Endodermal cell (in vitro differentiated cells): ENCODE measurements around the gene KRTAP9-9. TPM values are rescaled to one million over a fixed set of nuclear protein-coding genes. Genes with fewer than 3 reads are reported as not detected.

Experiments
- DNase-seq: peaks from one replicate; pipeline ENCODE4 v3.0.0-alpha.2; 2017
- H3K27ac ChIP-seq: 2 replicates; pipeline ENCODE4 v1.5.1; 2013; ENCODE audit warnings: mild to moderate bottlenecking, low read depth, low read length, moderate library complexity
- H3K27me3 ChIP-seq: 2 replicates; pipeline ENCODE4 v1.6.1; 2013; ENCODE audit warnings: mild to moderate bottlenecking, low read length, moderate library complexity; ENCODE audit not compliant: insufficient read depth, control insufficient read depth, poor library complexity, severe bottlenecking
- H3K36me3 ChIP-seq: 2 replicates; pipeline ENCODE4 v1.7.0; 2013; ENCODE audit warnings: mild to moderate bottlenecking, low read length, moderate library complexity; ENCODE audit not compliant: control insufficient read depth, insufficient read depth
- H3K4me1 ChIP-seq: one replicate; pipeline ENCODE4 v1.7.0; 2013; ENCODE audit warnings: low read length; ENCODE audit not compliant: control insufficient read depth, insufficient read depth
- H3K4me3 ChIP-seq: 2 replicates; pipeline ENCODE4 v1.5.1; 2013; ENCODE audit warnings: mild to moderate bottlenecking, low read length, moderate library complexity
- H3K9ac ChIP-seq: 2 replicates; pipeline ENCODE4 v1.6.1; 2013; ENCODE audit warnings: mild to moderate bottlenecking, low read length, moderate library complexity; ENCODE audit not compliant: poor library complexity, severe bottlenecking; ENCODE audit errors: extremely low read depth
- H3K9me3 ChIP-seq: 2 replicates; pipeline ENCODE4 v1.6.1; 2013; ENCODE audit warnings: mild to moderate bottlenecking, low read length, moderate library complexity; ENCODE audit not compliant: control insufficient read depth
- H3K27ac Mint-ChIP-seq: 2 replicates; pipeline ENCODE4 v1.8.0; 2020; ENCODE audit warnings: mixed read lengths
- H3K27me3 Mint-ChIP-seq: 2 replicates; pipeline ENCODE4 v1.8.0; 2021; ENCODE audit warnings: mild to moderate bottlenecking, mixed read lengths; ENCODE audit not compliant: insufficient read depth
- H3K36me3 Mint-ChIP-seq: 2 replicates; pipeline ENCODE4 v1.8.0; 2020; ENCODE audit warnings: low read depth, mixed read lengths
- H3K4me1 Mint-ChIP-seq: 2 replicates; pipeline ENCODE4 v1.8.0; 2020; ENCODE audit warnings: mixed read lengths
- H3K4me3 Mint-ChIP-seq: 2 replicates; pipeline ENCODE4 v1.8.0; 2020; ENCODE audit warnings: mild to moderate bottlenecking, moderate library complexity, mixed read lengths
- H3K9me3 Mint-ChIP-seq: 2 replicates; pipeline ENCODE4 v1.8.0; 2020; ENCODE audit warnings: mild to moderate bottlenecking, mixed read lengths
- WGBS, 2 experiments: methylation state at CpG; one replicate each; pipeline versions ENCODE4 v1.1.5 to v1.1.7; 2013; ENCODE audit warnings: missing lambda C conversion rate in 2 of 2, mixed read lengths in 1 of 2; ENCODE audit not compliant: insufficient coverage in 1 of 2, insufficient read length in 1 of 2; 5-methylcytosine and 5-hydroxymethylcytosine counted together
- total RNA-seq, 2 donors: library from RNA; stranded (reverse); fragmentation: NEBNext Ultra II Directional in 1 of 2; extraction: Animal tissue kit (Norgen Biotek cat#: 25700) in 1 of 2; gene quantifications; 2 replicates in 1 of 2; 3 replicates in 1 of 2; pipeline ENCODE4 v1.2.1, GENCODE V29; 2021
- TF ChIP-seq, protein P1 (sequence below): fragments of 200-600 bp; sonication (generic); conservative IDR thresholded peaks from 2 replicates; pipeline ENCODE4 v1.5.0; 2021; ENCODE audit warnings: antibody characterized with exemption, mild to moderate bottlenecking

The KRTAP9-9 gene
- total RNA-seq, 2 donors from 2014 or later: not detected

DNA sequence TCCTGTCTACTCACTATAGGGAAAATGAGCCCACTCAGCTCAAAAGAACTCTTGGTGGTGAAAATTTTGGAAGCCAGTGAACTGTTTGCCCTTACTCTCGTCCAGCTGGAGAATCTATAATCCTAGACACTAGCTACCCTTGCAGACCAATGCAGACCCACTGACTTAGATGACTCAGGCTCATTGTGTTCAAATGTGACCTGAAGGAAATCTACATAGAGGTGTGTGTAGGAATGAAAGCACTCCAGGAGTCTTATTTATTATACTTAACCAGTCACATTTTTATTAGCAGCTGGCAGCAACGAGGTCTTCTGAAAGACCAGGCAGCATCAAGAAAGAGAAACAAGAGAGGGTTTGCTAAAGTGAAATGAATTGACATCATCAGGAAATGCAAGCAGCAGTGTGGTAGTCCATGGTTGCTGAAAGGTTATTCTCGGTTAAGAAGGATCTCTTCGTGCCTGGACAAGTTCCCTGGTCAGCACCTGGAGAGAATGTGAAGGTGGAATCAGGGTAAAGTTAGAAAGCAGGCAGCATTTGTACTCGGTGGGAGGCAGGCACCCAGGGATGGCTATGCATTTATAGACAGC, 46.1 kb downstream of the KRTAP9-9 start:
- TF ChIP-seq, protein P1, sequence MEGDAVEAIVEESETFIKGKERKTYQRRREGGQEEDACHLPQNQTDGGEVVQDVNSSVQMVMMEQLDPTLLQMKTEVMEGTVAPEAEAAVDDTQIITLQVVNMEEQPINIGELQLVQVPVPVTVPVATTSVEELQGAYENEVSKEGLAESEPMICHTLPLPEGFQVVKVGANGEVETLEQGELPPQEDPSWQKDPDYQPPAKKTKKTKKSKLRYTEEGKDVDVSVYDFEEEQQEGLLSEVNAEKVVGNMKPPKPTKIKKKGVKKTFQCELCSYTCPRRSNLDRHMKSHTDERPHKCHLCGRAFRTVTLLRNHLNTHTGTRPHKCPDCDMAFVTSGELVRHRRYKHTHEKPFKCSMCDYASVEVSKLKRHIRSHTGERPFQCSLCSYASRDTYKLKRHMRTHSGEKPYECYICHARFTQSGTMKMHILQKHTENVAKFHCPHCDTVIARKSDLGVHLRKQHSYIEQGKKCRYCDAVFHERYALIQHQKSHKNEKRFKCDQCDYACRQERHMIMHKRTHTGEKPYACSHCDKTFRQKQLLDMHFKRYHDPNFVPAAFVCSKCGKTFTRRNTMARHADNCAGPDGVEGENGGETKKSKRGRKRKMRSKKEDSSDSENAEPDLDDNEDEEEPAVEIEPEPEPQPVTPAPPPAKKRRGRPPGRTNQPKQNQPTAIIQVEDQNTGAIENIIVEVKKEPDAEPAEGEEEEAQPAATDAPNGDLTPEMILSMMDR: no peak
- 81 to 86% methylated on average over 5 of the region's 5 CpGs for WGBS, 2 experiments
- H3K4me1 ChIP-seq: no peaks in the 10 kb centered on the region
- no peaks in the 10 kb centered on the region for H3K36me3 Mint-ChIP-seq
- no peaks in the 10 kb centered on the region for H3K9me3 Mint-ChIP-seq
- no peak overlapping the region for H3K9ac ChIP-seq
- H3K36me3 ChIP-seq: no peaks in the 10 kb centered on the region
- H3K27ac ChIP-seq: no peak overlapping the region
- H3K27me3 ChIP-seq: no peaks in the 10 kb centered on the region
- no peaks in the 10 kb centered on the region for H3K9me3 ChIP-seq
- no peaks in the 10 kb centered on the region for H3K4me1 Mint-ChIP-seq
- H3K4me3 ChIP-seq: no peak overlapping the region
- no peak overlapping the region for H3K27ac Mint-ChIP-seq
- no peak for DNase-seq
- no peaks in the 10 kb centered on the region for H3K27me3 Mint-ChIP-seq
- no peak overlapping the region for H3K4me3 Mint-ChIP-seq

DNA sequence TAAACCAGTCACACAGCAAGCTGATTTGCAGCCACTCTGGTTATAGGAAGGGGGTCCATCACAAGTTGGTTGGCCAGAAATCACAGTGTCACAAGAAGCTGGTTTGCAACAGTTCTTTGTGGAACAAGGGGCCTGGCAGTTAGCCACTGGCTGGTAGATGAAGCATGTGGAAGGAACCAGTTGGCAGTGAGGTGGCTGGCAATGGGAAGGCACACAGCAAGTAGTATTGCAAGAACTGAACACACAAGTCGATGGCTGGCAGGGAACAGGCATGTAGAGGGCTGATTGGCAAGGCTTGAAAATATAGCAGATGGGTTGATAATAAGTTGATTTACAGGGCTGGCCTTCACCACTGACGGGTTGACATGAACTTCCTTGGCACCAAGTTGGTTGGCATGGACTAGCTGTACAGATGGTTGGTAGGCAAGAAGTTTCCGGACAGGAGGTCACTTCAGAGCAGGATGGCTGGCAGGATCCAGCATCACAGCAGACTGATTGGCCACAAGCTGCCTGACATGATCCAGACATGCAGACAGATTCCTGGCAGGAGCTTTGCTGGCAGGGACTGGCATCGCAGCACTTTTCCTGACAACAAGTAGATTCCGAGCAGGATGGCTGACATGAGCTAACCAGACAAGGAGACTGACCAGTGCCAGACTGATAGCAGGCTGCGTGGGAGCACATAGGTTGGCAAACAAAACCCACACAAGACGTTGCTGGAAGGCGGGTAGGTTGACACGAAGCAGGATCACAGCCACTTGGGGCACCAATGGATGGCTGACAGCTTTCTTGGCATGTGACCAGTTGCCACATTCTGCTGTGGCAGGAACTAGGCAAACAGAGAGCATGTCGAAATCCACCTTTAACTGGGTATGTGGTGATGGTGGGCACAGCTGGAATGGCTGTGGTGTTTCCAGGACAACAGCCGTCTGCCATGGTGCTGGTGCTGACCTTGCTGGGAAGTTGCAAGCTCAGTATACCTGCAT, 47.0 kb downstream of the KRTAP9-9 start, which contains the start of gene KRTAP29-1:
TSS of gene KRTAP29-1 (minus strand) at position 936 of the 986 bp plus-strand sequence. CDS start at position 936, 0 bp downstream.
- Histone ChIP-seq H3K36me3 (no peaks in the 10 kb centered on the region), H3K27ac (no peak within 1 kb of the TSS), H3K9me3 (no peaks in the 10 kb centered on the region), H3K4me1 (no peaks in the 10 kb centered on the region), H3K27me3 (no peaks in the 10 kb centered on the region), H3K9ac (no peak within 1 kb of the TSS), H3K4me3 (no peak within 1 kb of the TSS)
- no peaks in the 10 kb centered on the region for H3K4me1 Mint-ChIP-seq
- no peak within 1 kb of the TSS for H3K27ac Mint-ChIP-seq
- H3K36me3 Mint-ChIP-seq: no peaks in the 10 kb centered on the region
- H3K27me3 Mint-ChIP-seq: no peaks in the 10 kb centered on the region
- H3K9me3 Mint-ChIP-seq: no peaks in the 10 kb centered on the region
- peak; percentile 41 for DNase-seq
- 88 to 89% methylated on average over 10 to 11 of the region's 11 CpGs for WGBS, 2 experiments
- TF ChIP-seq, protein P1: no peak
- H3K4me3 Mint-ChIP-seq: no peak within 1 kb of the TSS

DNA sequence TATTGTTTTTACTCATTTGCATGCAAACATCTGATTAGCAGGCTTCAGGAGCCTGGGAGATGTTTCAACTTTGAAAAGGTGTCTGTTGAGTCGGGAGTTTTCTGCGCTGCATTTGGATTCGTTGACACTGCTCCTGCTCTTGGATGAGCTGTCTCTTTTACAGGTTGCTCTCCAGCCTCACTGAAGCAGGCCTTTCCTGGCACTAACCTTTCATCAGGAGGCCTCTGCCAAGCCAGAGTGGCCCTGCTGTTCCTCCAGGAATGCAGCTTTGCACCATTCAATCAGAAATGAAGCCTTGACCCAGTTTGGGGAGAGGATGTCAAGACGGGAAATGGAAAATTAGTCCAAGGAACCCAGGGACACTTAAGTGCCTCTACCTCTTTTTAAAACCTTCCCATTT, 47.8 kb downstream of the KRTAP9-9 start:
- H3K27me3 Mint-ChIP-seq: no peaks in the 10 kb centered on the region
- TF ChIP-seq, protein P1: no peak

More for the DNA sequence above, 47.8 kb downstream of the KRTAP9-9 start:
- Histone ChIP-seq H3K4me3 (no peak overlapping the region), H3K27ac (no peak overlapping the region), H3K9ac (no peak overlapping the region), H3K9me3 (no peaks in the 10 kb centered on the region), H3K27me3 (no peaks in the 10 kb centered on the region), H3K4me1 (no peaks in the 10 kb centered on the region), H3K36me3 (no peaks in the 10 kb centered on the region)
- Mint-ChIP-seq H3K36me3 (no peaks in the 10 kb centered on the region), H3K9me3 (no peaks in the 10 kb centered on the region), H3K4me3 (no peak overlapping the region), H3K27ac (no peak overlapping the region), H3K4me1 (no peaks in the 10 kb centered on the region)
- WGBS, 2 experiments: 83 to 91% methylated on average over 3 to 4 of the region's 4 CpGs
- no peak for DNase-seq
